HG03558 (cell line): ENCODE results near the gene SHCBP1L.

Experiments
- ATAC-seq: cut with Tn5 transposase; IDR thresholded peaks from one replicate; pipeline ENCODE4 v1.9.1; 2021; ENCODE audit warnings: moderate number of reproducible peaks; ENCODE audit not compliant: unreplicated experiment; ENCODE audit errors: extremely low read depth

SHCBP1L gene

GRCh38 chr1:182952677-182953444 is at the start of gene SHCBP1L:
TSS of gene SHCBP1L (minus strand) at chr1:182953166. CDS start at chr1:182953133, 33 bp downstream.
- ATAC-seq: no peak

DNA sequence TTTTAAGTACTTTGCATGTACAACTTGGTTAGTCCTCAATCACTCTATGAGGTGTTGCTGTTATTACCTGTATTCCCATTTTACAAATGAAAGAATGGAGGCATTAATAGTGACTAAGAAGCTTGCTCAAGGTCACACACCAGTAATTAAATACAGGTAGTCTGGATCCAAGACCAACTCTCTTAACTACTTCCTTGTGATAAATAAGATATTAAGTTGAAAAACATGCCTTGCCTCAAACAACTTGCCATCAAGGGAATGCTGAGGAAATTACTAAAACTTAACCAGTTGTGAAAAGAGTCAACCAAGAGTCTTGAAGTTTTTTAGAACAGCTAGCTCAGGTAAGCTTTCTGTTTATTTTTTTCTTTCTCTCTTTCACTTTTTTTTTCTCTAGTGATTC is 49.3 kb upstream of the SHCBP1L start:
- ATAC-seq: no peak

DNA sequence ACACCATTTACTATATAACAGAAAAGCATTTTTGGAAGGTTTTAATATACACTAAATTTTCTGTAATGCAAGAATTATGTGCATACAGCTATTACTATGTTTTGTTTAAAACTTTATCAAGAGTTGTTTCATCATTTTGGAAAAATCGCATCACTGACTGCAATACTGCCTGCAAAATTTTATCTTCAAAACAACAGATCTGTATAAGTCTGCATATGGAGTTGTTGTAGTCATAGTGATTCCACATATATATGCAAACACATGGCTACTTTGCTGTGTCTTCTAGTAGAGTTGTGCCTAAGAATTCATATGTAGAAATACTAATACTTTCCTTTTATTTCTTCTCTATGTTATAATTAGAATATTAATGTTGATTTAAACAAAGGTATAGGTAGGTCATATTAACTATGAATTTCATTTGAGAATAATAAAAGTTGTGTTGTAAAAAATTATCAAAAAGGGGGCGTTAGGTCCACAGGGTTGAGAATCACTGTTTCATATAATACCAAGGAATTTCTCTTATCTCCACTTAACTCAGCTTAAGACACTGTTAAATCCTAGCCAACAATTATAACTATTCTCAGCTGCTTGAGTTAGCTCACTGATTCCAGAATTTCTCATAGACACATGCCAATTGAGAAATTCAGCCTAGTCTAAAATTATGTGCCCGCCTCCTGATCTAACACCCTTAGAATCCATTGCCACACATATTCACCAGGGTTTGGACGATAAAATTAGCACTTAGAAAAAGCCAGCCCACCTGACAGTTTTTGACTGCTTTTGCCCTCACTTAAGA is 47.4 kb upstream of the SHCBP1L start:
- ATAC-seq: no peak

DNA sequence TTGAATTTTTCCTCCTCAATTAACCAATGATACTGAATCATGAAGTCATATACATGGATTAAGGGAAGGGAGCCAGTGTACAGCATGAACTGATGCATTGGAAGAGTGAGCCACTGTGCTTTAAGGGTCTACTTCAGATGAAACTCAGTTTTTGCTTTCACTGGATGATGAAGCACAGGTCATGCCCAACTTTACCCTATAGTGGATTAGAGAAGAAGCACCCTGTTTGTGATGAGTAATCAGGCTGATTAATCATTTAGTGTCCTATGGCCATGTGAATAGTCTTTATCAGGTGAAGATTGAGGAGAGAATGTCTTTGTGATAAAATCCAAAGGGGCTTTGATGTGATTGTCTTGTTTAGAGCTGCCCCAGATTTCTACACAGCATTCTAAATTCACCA is 45.5 kb upstream of the SHCBP1L start:
- no peak for ATAC-seq

GRCh38 chr1:182996816-182997215 is 43.9 kb upstream of the SHCBP1L start:
- ATAC-seq: no peak

DNA sequence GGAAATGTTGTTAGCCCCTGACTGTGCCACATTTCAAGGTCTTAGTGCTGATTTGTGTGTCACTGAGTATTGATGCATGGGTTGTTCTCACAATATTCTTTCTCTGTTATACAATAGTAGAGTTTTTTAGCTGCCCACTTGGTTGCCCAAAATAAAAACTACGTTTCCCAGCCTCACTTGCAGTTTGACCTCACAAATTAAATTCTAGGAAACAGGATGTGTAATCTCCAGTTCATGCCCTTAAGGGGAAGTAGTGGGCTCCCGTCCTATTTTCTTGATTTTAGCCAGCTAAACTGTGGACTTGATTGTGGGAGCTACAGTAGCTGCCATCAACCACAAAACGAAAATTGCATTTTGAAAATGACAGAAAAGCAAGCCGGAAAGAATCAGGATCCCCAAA is 42.9 kb upstream of the SHCBP1L start:
- ATAC-seq: no peak

DNA sequence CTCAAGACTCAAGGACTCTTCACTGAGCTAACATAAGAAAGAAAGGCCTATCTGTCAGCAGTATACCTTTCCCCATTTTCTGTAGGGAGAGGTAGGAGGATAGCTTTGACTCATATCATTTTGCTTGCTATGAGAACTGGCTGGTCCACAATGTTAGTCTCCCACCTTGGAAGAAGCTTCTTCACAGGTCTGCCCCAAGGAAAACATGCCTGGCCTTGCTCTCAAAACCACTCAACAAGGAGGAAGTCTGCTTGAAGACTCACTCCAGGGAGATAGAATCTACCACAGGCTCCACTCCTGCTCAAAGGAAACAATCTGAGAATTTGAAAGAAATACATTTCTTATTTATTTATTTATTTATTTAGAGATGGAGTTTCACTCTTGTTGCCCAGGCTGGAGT is 40.8 kb upstream of the SHCBP1L start:
- no peak for ATAC-seq

GRCh38 chr1:182990413-182991144 is 37.6 kb upstream of the SHCBP1L start:
- no peak for ATAC-seq

GRCh38 chr1:182985876-182986275 is 32.9 kb upstream of the SHCBP1L start:
- no peak for ATAC-seq

DNA sequence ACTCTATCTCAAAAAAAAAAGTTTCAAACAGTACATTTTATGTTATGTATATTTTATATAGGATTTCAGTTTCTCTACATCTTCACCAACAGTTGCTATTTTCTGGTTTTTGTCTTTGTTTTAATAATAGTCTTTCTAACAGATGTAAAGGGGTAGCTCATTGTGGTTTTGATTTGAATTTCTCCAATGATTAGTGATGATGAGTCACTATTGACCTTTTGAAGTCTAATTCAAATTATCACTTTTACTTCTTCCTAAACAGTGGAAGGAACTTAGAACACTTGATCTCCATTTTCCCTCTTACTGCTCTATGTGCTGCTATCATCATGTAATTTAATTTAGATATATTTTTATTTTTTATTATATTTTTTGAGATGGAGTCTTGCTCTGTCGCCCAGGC is 31.7 kb upstream of the SHCBP1L start:
- no peak for ATAC-seq

- ATAC-seq: no peak
Measured at GRCh38 chr1:182984138-182984537, 31.2 kb upstream of the SHCBP1L start.

- ATAC-seq: no peak
Measured at GRCh38 chr1:182978151-182978853, 25.3 kb upstream of the SHCBP1L start.

DNA sequence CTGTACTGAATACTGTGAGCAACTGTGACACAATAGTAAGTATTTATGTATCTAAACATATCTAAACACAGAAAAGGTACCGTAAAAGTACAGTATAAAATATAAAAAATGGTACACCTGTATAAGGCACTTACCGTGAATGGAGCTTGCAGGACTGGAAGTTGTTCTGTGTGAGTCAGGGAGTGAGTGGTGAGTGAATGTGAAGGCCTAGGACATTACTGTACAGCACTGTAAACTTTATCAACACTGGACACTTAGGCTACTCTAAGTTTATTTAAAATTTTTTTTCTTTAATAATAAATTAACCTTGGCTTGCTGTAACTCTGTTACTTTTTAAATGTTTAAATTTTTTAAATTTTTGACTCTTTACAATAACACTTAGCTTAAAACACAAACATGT is 24.5 kb upstream of the SHCBP1L start:
- ATAC-seq: no peak

DNA sequence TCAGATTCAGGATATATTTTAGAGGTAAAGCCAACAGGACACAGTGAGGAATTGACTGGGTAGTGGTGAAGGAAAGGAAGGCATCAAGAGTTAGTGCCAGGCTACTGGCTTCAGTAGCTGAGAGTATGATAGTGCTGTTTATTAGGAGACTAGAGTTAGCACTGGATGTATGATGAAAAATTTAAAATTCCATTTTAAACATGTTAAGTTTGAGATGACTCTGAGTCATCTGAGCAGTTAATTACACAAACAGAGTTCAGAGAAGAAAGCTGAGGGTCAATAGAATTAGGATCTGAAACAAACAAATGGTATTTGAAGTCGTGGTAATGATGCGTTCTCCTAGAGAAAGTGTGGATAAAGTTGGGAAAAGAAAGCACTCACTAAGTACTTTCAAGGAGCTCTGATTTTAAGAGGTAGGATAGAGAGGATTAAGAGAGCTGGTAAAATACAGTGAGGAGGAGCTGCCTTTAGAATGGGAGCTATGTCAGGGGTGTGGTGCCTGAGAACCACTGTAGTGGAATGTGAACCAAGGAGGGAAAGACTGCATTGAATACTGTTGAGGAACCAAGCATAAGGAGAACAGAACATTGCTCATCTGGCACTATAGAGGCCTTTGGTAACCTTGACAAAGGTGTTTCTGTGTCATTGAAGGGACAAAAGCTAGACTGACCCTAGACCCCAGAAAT is 21.7 kb upstream of the SHCBP1L start:
- ATAC-seq: no peak

DNA sequence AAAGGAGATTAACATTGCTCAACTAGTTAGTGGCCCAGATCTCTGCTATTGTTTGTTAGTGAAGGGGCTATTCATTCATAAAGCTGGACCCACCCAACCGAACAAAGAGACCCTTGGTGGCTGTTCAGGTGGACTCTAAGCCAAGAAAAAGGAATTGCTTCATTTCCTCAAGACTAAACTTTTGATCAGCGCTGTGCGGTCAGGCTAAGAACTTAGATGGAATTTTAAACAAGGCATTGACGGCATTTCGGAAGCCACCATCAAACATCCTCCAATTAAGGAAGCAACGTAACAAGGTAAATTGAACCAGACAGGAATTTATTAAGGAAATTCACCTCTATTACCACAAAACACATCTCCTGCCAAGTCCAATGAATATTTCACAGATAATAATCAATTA is 19.9 kb upstream of the SHCBP1L start:
- no peak for ATAC-seq

GRCh38 chr1:182972231-182972630 is 19.3 kb upstream of the SHCBP1L start:
- ATAC-seq: no peak

GRCh38 chr1:182971219-182971618 is 18.3 kb upstream of the SHCBP1L start:
- no peak for ATAC-seq

DNA sequence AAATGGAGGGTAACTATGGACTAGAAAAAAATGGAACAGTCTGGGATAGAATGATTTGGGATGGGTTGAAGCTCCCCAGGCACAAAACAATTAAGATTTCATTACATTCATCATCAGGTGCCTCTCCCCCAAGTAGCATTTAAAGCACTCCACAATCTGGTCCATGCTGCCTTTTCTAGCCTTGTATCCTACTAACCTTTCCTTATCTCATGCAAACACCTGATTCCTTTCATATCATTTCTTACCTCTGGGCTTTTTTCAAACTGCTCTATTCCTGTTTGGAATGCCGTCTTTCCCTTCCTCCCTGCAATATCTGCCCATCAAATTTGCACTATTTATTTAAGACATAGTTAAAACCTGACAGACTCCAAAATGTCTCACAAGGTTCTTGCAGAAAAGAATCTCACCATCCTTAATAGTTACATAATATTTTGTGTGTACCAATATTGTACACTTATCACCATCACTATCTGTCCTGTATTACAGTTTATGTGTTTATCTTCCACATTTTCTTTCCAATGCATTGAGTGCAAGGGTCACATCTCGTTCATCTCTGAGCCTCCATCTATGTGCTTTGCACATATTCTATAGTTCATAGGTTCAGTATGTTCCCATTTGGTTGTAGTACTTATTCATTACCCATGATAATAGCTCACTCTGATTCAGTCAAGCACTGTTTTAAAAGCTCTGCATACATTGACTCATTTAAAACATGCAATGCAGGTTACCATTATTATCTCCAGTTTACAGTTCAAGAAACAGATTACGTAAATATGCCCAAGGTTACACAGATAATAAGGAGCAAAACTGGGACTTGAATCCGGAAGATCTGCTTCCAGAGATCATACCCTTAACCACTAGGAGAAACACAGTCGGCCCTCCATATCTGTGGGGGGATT is 16.1 kb upstream of the SHCBP1L start:
- ATAC-seq: no peak
